OCI-LY1 (cell line): ENCODE measurements around the gene BBS9.

Source experiments
- H2AFZ ChIP-seq: fragments of 200-600 bp; sonication (generic), shearing (Covaris generic); 2 replicates; pipeline ENCODE4 v1.6.0; 2014; ENCODE audit warnings: antibody characterized with exemption, mild to moderate bottlenecking, low read length
- H3F3A ChIP-seq: fragments of 200-600 bp; sonication (generic), shearing (Covaris generic); 2 replicates; pipeline ENCODE4 v1.6.0; 2014; ENCODE audit warnings: mild to moderate bottlenecking, antibody characterized with exemption, low read length, moderate library complexity; ENCODE audit not compliant: insufficient read depth
- H3K27ac ChIP-seq: fragments of 200-600 bp; sonication (generic); 2 replicates; pipeline ENCODE4 v1.5.1; 2014; ENCODE audit warnings: low read length, mixed run types, mild to moderate bottlenecking, low read depth; ENCODE audit not compliant: poor library complexity, severe bottlenecking
- H3K27me3 ChIP-seq: fragments of 200-600 bp; sonication (generic); 2 replicates; pipeline ENCODE4 v1.6.0; 2014; ENCODE audit warnings: antibody characterized with exemption, mild to moderate bottlenecking, low read length, moderate library complexity; ENCODE audit not compliant: insufficient read depth
- H3K36me3 ChIP-seq: fragments of 200-600 bp; sonication (generic); 2 replicates; pipeline ENCODE4 v1.6.1; 2014; ENCODE audit warnings: mild to moderate bottlenecking, antibody characterized with exemption, low read length, moderate library complexity, mixed read lengths; ENCODE audit not compliant: insufficient read depth
- H3K4me1 ChIP-seq: fragments of 200-600 bp; sonication (generic); 2 replicates; pipeline ENCODE4 v1.5.1; 2014; ENCODE audit warnings: mild to moderate bottlenecking, low read length, moderate library complexity; ENCODE audit not compliant: insufficient read depth, severe bottlenecking
- H3K4me2 ChIP-seq: fragments of 200-600 bp; sonication (generic), shearing (Covaris generic); 2 replicates; pipeline ENCODE4 v1.6.1; 2014; ENCODE audit warnings: low read length
- H3K4me3 ChIP-seq: fragments of 200-600 bp; sonication (generic); 2 replicates; pipeline ENCODE4 v1.5.1; 2014; ENCODE audit warnings: low read length, low read depth, mild to moderate bottlenecking, mixed read lengths; ENCODE audit not compliant: poor library complexity, severe bottlenecking
- H3K79me2 ChIP-seq: fragments of 200-600 bp; shearing (Covaris generic); 2 replicates; pipeline ENCODE4 v1.6.1; 2016; ENCODE audit warnings: mixed run types, low read length, mixed read lengths; ENCODE audit not compliant: insufficient read depth
- H3K9ac ChIP-seq: fragments of 200-600 bp; sonication (generic), shearing (Covaris generic); 2 replicates; pipeline ENCODE4 v1.6.1; 2014; ENCODE audit warnings: mild to moderate bottlenecking, low read length, mixed read lengths
- H3K9me2 ChIP-seq: fragments of 200-600 bp; sonication (generic), shearing (Covaris generic); 2 replicates; pipeline ENCODE4 v1.6.1; 2014; ENCODE audit warnings: low read depth, mild to moderate bottlenecking, low read length, mixed read lengths
- H3K9me3 ChIP-seq: fragments of 200-600 bp; shearing (Covaris generic); 2 replicates; pipeline ENCODE4 v1.6.1; 2014; ENCODE audit warnings: low read length, mixed read lengths
- H4K20me1 ChIP-seq: fragments of 200-600 bp; sonication (generic), shearing (Covaris generic); 2 replicates; pipeline ENCODE4 v1.6.0; 2016; ENCODE audit warnings: mild to moderate bottlenecking, low read length; ENCODE audit not compliant: insufficient read depth
- EZH2 ChIP-seq: fragments of 200-600 bp; sonication (generic), shearing (Covaris generic); IDR thresholded peaks from 2 replicates; pipeline ENCODE4 v1.8.0; 2017; ENCODE audit warnings: borderline replicate concordance, mixed run types, mild to moderate bottlenecking, antibody characterized with exemption, low read length, moderate library complexity, mixed read lengths
- TF ChIP-seq, protein P1 (sequence below): fragments of 200-600 bp; sonication (generic), shearing (Covaris generic); IDR thresholded peaks from 2 replicates; pipeline ENCODE4 v1.5.1; 2017; ENCODE audit warnings: mild to moderate bottlenecking, antibody characterized with exemption, low read length, moderate library complexity, mixed read lengths

Gene BBS9

DNA sequence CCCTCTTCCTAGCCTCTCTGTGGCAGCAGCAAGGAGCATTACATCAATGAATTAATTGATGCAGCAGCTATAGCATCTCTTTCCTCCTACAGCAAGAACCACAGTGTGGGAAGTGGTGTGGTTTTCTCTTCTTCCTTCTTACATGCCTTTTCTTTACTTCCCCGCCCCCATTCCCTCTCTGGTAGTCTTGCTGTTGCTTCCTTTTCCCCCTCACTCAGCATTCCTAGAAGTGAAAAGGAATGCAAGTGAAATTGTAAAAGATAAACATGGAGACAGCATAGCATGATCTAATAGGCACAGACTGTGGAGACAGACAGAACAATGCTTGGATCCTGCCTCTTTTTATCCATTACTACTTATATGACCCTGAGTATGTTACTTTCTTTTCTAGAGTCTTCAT is 405.5 kb downstream of the BBS9 start:
- Histone ChIP-seq H3K79me2 (no peaks in the 10 kb centered on the region), H3K4me1 (no peaks in the 10 kb centered on the region), H2AFZ (no peak overlapping the region), H3K27me3 (no peaks in the 10 kb centered on the region), H3K9ac (no peak overlapping the region), H3K27ac (no peak overlapping the region), H3K4me2 (no peak overlapping the region), H3K4me3 (no peak overlapping the region), H3K9me3 (peaks cover 16% of the 10 kb centered on the region), H4K20me1 (no peaks in the 10 kb centered on the region), H3F3A (no peaks in the 10 kb centered on the region), H3K36me3 (no peaks in the 10 kb centered on the region), H3K9me2 (no peaks in the 10 kb centered on the region)
- TF ChIP-seq, protein P1, sequence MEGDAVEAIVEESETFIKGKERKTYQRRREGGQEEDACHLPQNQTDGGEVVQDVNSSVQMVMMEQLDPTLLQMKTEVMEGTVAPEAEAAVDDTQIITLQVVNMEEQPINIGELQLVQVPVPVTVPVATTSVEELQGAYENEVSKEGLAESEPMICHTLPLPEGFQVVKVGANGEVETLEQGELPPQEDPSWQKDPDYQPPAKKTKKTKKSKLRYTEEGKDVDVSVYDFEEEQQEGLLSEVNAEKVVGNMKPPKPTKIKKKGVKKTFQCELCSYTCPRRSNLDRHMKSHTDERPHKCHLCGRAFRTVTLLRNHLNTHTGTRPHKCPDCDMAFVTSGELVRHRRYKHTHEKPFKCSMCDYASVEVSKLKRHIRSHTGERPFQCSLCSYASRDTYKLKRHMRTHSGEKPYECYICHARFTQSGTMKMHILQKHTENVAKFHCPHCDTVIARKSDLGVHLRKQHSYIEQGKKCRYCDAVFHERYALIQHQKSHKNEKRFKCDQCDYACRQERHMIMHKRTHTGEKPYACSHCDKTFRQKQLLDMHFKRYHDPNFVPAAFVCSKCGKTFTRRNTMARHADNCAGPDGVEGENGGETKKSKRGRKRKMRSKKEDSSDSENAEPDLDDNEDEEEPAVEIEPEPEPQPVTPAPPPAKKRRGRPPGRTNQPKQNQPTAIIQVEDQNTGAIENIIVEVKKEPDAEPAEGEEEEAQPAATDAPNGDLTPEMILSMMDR, result no peak
- TF ChIP-seq EZH2, result no peak

DNA sequence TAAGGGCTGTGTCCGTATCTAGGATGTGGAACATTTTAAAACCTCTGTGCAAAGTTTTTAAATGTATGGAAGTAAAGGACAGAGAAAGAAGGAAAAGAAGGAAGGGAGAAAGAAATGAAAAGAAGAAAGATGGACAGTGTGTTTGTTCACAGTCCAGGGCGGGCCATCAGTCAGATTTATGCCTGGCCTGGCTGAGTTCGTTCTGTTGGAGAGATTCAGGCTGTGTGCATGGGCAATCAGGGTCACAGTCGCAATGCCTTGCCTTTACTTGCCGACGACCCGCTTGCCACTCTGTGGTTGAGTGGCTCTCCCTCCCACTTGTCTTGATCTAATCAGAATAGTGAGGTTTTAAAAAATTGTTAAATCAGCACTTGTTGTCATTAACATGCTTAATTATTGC is 406.6 kb downstream of the BBS9 start:
- no peaks in the 10 kb centered on the region for H3F3A ChIP-seq
- H3K36me3 ChIP-seq, result no peaks in the 10 kb centered on the region
- H3K9ac ChIP-seq, result no peak overlapping the region
- H3K4me2 ChIP-seq, result no peak overlapping the region
- H3K27me3 ChIP-seq, result no peaks in the 10 kb centered on the region
- H3K9me3 ChIP-seq, result peaks cover 17% of the 10 kb centered on the region
- no peak overlapping the region for H2AFZ ChIP-seq
- H4K20me1 ChIP-seq, result no peaks in the 10 kb centered on the region
- H3K9me2 ChIP-seq, result no peaks in the 10 kb centered on the region
- no peaks in the 10 kb centered on the region for H3K4me1 ChIP-seq
- no peaks in the 10 kb centered on the region for H3K79me2 ChIP-seq
- no peak overlapping the region for H3K4me3 ChIP-seq
- no peak overlapping the region for H3K27ac ChIP-seq
- no peak for TF ChIP-seq EZH2
- TF ChIP-seq, protein P1, result no peak

DNA sequence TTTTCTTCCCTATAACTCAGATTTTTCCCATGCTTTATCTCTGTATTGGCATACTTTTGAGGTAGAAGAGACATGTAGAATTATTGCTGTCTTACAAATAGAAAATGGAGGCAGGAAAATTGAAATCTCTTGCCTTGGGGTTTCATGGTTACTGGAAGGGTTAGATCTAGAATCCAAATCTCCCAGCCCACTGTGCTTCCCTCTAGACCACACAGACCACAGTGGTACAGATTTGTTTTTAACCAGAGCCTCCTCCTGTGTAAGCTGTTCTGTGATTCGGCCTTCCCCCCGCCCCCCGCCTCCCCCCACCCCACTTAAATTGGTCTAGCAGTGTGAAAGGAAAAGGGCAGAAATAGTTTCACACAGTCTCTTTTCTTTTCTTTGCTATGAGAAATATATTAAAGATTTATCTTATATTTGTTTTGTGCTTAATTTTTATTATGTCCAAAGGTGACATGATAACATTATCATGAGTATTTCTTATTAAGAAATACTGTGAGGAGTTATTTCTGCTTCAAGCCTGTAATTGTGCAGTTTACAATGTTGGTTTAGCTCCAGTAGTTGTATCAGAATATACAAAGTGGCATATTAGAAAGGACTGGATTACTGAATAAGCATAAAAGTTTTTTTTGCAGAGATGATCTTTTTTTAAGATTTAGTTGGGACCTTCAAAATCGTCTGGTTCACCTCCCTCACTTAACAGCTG is 407.2 kb downstream of the BBS9 start:
- Histone ChIP-seq H2AFZ (no peak overlapping the region), H3K4me1 (no peaks in the 10 kb centered on the region), H3K9me2 (0 out of 2 replicates have a peak, but pooled peaks cover 4% of the 10 kb centered on the region), H3K4me2 (no peak overlapping the region), H3K9me3 (peaks cover 17% of the 10 kb centered on the region), H3K27ac (no peak overlapping the region), H4K20me1 (no peaks in the 10 kb centered on the region), H3K79me2 (no peaks in the 10 kb centered on the region), H3F3A (no peaks in the 10 kb centered on the region), H3K4me3 (no peak overlapping the region), H3K36me3 (no peaks in the 10 kb centered on the region), H3K27me3 (no peaks in the 10 kb centered on the region), H3K9ac (no peak overlapping the region)
- no peak for TF ChIP-seq EZH2
- TF ChIP-seq, protein P1, result no peak
